Dermis blood vessel endothelial cell (primary cell): Measurements from ENCODE around the gene GRK7. TPM values are rescaled to one million over a fixed set of nuclear protein-coding genes. Genes with fewer than 3 reads are reported as not detected.
A peak's percentile ranks its signal among the peaks of the same experiment; 100 is the strongest.
"Not testable (repeated sequence)": the region's sequence is repeated elsewhere in the genome, so short reads cannot be mapped to it uniquely, and the experiment has no call there.

Source experiments
- DNase-seq: peaks from one replicate; pipeline ENCODE4 v3.0.0; 2010
- total RNA-seq: library from RNA; depleted of rRNA; stranded (reverse); fragments of >200 nt; gene quantifications from 2 replicates; pipeline ENCODE4 v1.2.3, GENCODE V29; 2014

GRK7 gene
- total RNA-seq, 1 donor from 2014 or later = not detected

DNA sequence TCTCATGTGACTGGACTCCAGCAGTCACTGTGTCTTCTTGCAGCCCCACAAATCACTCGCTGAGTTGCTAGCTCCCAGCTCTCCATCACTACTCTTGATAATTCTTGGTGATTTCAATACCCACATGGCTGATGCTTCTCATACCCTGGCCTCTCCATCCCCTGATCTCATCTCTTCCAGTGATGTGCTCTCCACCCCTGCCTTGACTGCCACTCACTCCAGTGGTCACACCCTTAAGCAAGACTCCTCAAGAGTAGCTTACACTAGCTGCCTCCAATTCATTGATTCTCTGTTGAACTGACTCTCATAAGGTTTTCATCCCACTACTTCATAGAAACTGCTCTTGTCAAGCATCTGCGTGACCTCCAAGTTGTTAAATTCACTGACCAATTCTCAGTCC, 837 bp downstream of the GRK7 start:
- DNase-seq = no peak

DNA sequence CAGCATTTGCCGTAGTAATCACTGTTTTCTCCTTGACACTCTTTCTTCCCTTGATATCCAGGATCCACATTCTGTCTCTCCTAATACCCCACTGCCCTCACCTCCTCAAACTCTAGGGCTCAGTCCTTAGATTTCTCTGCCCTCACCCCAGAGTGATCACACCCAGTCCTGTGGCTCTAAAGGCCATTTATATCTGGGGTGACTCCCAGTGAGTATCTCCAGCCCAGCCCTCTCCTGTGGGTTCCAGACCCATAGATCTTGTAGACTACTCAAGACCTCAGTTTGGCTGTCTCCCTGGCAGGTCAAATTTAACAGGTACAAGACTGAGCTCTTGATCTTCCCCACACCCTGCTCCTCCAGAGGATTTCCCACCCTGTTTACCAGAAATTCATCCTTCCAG, 1.3 kb downstream of the GRK7 start:
- no peak for DNase-seq

DNA sequence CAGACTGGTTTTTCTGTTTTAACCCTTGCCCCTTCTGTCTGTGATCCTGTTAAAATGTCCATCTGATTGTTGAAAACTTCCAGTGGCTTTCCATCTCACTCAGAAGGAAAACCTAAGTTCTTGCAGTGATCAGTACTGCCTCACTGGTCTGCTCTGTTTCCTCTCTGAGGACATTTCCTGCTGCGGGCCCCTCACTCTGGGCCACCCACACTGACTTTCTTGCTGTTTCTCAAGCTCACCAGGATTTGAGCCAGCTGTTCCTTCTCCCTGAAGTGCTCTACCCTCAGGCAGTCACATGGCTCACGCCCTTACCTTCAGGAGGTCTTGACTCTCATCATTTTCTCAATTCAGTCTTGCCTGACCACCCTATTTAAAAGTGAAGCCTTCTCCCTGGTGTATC, 1.8 kb downstream of the GRK7 start:
- DNase-seq = no peak

DNA sequence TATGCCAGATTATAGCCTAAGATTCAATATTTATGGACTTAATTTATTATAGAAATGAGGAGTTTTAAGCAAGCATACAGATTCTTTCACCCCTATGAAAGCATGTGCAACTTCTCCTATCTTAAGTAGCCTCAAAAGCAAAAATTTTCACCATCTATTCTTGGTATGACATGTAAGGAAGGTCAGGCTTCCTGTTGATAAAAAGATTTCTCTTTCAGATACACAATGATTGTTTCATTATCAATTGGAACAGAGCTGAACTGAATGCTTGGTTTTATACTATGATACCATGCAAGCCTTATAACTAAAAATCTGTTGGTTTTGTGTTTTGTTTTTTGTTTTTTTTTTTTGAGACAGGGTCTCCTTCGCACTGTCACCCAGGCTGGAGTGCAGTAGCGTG, 3.9 kb downstream of the GRK7 start:
- DNase-seq = no peak

DNA sequence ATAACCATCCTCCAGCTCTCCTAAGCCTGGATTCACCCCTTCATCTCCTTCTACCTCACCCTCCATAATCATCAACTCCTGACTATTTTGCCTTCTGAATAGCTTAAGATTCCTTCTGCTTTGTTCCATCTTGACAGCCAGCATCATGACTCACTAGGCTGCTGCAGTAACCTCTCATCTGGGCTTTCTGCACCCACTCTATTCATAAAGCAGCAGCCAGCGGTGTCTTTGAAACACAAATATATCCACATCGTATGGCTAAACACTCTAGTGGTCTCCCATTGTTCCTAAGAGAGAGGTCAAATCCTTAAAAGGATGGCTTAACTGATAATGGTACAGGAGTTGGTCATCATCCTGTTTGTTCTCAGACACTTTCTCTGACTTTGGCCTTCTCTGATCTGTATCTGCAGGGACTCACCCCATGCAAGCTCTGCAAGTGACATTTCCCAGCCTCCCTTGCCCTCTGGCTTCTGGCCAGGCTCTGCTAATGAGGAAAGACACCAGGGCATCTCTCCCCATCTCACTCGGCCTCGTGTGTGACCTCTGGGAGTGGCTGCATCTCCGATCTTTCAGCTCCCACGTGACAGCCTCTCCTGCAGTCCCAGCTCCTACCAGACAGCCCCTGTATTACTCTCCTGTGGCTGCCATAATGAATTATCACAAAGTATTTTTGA, 6.2 kb downstream of the GRK7 start:
- peak; percentile 48 for DNase-seq

DNA sequence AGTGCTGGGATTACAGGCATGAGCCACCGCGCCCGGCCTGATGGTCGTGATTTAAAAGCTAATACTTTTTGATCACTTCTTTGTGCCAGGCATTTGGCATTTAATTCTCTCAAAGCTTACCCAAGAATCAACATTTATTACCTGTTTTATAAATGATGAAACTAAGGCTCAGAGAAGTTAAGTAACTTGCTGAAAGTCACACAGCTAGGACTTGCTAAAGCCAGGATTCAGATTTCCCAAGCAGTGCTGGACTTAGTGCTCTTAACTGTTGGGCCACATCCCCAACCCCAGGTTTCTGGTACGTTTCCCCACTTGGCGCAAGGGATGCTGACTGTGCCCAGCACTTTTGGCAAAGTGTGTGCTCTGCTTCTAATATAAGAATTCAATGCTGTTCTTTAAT, 10.5 kb downstream of the GRK7 start:
- no peak for DNase-seq

DNA sequence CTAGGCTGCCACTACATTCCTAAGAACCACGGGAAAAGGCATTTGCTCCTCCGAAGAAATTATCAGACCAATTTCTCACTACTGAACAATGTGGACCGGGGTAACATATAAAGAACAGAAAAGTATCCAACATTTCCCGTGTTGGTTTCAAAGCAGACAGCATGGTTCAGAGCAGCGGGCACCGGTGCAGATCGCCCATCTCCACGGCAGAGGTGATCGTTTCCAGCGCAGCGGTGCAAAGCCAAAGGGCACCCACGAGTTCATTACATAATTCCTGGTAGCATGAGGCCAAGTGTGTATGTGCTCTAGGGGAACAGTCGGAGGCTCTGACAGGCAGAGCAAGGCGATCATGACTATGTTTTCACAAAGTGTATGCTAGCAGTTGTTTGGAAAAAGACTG, 13.2 kb downstream of the GRK7 start:
- DNase-seq = no peak

DNA sequence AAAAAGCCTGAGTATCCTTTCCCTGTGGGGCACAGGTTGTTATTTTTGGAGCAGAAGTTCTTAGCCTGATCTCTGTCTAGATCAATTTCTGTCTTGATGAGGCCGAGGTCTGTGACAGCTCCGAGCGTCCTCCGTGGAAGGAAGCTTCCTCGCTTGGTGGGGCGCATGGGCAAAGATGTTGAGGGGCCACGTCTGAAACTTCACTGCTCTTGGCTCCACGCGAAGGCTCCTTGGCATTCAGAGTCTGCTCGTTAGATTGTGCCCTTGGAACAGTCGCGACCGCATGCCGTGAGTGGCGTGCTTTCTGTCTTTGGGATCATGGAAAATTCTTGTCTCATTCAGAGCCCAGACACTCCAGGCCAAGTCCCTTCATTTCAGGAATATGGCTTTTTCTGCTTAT, 13.7 kb downstream of the GRK7 start:
- DNase-seq = no peak

DNA sequence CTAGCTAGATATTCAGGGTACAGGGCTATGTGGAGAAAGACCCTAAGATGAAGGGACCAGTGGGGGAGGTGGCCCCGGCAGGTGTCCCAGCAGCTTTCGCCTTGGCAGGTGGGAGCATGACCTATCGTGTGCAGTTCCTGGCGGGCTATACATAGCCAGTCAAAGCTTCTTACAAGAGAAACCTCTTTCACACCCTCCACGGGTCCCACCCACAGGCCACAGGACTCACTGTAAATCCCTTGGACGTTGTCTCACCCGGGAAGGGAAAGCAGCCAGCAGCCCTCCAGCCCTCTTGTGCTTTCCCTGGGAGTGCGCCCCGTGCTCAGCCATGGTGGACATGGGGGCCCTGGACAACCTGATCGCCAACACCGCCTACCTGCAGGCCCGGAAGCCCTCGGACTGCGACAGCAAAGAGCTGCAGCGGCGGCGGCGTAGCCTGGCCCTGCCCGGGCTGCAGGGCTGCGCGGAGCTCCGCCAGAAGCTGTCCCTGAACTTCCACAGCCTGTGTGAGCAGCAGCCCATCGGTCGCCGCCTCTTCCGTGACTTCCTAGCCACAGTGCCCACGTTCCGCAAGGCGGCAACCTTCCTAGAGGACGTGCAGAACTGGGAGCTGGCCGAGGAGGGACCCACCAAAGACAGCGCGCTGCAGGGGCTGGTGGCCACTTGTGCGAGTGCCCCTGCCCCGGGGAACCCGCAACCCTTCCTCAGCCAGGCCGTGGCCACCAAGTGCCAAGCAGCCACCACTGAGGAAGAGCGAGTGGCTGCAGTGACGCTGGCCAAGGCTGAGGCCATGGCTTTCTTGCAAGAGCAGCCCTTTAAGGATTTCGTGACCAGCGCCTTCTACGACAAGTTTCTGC, 15.0 kb downstream of the GRK7 start:
- no peak for DNase-seq

DNA sequence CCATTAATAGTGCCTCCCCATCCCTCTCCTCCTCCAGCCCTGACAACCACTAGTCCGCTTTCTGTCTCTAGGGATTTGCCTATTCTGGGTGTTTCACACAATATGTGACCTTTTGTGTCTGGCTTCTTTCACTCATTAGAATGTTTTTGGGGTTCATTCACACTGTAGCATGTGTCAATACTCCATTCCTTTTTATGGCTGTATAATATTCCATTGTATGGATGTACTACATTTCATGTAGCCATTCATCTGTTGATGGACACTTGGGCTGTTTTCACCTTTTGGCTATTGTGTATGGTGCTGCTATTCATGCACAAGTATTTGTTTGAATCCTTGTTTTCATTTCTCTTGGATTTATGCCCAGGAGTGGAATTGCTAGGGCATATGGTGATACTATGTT, 16.5 kb downstream of the GRK7 start:
- no peak for DNase-seq

DNA sequence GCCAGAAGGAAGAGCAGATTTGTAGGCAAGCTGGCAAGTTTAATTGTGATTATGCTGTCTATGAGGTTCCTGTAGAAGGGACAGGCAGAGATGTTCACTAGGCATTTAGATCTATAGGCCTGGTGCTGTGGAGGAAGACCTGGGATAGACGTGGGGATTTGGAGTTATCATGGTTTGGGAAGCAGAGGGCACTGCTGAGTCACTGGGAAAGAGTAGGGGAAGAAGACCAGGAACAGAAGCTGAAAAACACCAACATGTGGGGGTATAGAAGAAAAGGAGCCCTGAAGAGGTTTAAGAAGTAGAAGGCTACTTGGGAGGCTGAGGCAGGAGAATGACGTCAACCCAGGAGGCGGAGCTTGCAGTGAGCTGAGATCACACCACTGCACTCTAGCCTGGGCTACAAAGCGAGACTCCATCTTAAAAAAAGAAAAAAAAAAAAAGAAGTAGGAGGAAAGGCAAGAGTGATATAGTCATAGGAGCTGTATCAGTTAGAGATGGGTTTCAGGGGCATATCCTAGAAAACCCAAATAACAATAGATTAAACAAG, 19.3 kb downstream of the GRK7 start:
- DNase-seq = peak; percentile 61

DNA sequence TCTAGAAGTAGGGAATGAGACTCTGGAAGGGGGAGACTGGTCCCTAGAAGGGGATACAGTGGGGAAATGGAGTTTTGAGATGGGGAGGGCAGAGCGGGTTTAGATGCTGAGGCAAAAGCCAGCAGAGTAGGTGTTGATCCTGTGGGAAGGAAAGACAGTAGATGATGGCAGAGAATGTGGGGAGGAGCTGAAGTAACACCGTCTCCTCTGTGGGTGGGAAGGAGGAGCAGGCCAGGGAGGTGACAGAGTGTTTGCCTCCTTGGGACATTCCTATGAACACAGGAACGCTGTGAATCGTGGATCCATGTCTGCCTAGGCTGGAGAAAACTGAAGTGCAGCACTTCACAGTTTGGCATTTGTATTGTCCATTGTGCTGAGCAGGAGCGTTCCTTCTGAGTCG, 20.4 kb downstream of the GRK7 start:
- no peak for DNase-seq

DNA sequence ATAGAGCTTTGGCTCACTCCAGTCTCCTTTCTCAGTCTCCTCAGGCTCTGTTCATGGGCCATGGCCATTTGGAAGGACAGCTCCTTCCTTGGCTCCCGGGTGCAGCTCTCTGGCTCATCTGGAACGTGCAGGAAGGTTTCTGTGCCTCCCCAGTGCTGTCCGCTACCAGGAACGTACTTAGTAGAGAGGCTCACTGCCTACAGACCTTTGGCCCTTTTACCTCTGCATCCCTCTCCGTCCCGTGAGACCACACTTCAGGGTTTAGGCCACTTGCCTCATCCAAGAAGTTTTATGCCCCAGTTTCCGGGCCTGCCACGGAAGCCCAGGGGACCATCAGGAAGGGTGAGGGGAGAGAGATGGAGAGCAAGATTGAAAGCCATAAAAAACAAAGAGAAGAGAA, 20.9 kb downstream of the GRK7 start:
- DNase-seq = no peak

DNA sequence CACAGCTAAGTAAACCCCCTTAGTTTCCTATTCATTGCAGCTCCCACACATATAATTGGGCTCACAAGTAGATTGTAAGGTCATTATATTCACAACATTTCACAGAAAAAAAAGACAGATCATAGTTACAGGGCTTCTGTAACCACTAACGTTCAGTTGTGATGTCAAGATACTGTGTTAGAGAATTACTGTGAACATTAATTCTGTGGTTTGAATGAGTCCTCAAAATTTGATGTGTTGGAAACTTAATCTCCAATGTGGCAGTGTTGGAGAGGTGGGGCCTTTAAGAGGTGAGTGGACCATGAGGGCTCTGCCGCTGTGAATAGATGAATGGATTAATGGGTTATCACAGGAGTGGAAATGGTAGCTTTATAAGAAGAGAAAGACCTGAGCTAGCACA, 21.3 kb downstream of the GRK7 start:
- DNase-seq = no peak

DNA sequence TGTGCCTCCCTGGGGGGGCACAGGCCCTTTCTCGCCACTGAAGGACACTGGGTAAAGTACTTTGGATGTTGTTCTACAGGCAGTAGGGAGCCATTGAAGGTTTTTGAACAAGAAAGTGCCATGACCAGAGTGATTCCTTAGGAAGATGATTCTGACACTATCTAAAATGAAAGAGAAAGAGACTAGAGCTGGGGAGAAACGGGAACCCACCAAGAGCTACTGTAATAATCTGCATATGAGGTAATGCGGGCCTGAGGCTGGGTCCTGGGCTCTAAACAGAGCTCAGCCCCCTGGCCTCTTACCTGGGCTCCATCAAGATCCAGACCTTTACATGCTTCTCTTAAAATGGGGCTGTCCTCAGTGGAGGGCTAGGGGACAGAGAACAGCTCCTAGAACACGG, 24.9 kb downstream of the GRK7 start:
- DNase-seq = no peak

DNA sequence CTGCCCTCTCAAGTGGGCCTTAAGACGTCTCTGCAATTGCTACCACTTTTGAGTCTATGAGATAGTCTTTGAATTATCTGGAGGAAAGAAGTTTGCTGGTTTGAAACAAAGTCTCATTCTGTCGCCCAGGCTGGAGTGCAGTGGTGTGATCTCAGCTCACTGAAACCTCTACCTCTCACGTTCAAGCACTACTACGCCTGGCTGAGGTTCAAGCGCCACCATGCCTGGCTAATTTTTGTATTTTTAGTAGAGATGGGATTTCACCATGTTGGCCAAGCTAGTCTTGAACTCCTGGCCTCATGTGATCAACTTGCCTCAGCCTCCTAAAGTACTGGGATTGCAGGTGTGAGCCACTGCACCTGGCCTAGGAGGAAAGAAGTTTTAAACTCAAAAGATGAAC, 25.5 kb downstream of the GRK7 start:
- not testable (repeated sequence) for DNase-seq

DNA sequence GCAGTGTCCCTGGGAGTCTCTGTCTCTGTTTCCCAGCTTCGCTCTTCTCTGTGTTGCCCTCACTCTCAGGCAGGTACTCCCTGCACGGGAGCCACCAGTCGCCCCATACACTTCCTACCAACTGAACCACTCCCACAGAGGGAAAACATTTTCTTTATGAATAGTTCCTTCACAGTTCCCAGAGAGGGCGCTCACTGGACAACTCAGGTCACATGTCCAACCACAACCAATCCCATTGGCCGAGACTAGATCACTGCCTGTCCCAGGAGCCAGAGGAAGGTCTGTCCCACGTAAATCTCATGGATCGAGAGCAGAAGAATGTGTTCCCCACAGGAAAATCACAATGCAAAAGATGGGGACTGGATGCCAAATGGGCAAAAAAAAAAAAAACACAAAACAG, 26.1 kb downstream of the GRK7 start:
- DNase-seq = peak; percentile 26

DNA sequence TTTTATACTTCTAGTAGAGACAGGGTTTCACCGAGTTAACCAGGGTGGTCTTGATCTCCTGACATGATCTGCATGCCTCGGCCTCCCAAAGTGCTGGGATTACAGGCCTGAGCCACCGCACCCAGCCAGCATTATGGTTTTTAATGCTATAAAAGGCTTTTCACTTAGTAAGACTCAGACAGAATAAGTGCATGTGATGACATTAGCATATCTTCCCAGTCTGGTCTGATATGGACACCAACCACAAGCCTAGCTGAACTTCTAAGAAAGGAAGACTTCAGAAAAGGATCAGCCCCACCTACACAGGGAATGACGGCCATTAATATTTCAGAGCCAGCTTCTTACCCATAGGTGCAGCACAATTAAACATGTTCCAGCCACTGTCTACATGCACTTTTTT, 27.0 kb downstream of the GRK7 start:
- no peak for DNase-seq

DNA sequence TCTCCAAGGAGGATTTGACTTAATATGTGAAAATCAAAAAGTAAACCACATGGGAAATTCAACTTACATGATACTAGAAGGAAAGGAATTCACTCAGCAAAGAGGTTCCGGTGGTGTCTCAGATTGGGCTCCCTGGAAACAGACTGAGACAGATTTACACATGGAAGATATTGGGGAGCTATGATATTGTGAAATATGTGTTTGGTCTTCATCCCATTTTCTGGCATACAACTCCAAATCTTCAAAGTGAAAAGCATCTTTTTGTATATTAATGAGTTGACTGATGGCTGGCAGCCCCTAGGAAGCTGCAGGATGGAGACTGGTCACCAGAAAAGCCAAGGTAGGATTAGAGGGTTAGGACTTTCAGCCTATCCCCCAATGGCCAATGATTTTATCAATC, 29.3 kb downstream of the GRK7 start:
- no peak for DNase-seq

DNA sequence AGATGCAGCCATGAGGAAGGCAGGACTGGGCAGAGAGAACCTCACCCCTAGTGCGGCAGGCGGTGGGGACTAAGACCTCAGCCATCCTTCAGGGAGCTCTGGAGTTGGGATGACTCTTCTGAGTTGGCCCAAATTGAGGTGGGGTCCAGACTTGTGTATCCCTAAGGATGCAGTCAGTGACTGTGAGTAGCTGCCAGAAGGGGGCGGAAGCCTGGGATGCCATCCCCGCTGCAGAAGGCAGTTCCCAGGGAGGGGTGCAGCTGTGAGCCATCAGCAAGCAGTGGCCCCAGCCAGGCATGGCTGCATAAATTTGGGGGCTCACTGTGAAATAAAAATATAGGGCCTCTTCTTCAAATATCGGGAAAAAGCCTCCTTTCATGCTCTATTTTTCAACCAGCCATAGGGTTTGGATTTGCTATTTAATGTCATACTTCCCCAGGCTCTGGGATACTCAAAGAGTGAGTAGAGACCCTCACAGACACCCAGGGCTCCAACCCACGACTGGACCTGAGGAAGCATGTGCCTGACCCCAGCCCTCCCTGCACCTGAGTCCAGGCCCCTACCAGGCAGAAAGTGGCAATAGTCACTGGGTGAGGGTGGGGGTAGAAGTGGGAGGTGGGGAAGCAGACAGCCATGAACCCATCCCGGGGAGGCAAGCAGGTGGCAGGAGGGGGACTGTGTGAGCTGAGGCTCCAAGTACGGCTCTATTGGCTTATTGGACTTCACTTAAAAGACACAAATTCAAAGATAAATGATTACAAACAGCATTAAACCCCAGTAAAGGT, 30.5 kb downstream of the GRK7 start:
- no peak for DNase-seq

DNA sequence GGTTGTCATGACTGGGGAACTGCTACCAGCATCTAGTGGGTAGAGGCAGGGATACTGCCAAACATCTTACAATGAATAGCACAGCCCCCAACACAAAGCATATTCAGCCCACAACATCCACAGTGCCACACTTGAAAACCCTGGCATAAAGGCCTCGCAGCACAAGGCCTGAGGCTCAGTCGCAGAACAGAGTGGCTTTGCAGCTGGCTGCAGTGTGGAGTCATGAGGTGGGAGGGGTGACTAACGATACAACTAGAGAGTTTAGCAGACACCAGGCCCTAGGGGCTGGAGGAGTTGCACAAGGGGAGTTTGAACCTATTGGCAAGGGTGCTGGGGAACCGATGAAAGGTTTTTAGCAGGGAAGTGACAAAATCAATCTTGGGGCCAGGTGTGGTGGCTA, 32.1 kb downstream of the GRK7 start:
- DNase-seq = no peak

DNA sequence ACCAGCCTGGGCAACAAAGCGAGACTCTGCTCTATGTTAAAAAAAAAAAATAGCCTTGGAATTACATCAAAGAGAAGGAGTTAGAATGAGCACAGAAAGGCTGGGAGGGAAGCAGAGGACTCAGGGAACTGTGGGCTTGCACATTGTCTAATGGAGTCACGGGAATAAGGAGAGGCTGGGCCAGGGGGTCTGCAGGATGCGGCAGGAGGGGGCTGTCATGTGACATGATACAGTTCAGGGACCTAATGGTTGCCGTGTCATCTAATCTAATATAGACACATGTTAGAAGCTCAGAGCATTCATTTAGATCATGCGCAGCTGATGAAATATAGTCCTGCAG, 32.5 kb downstream of the GRK7 start:
- no peak for DNase-seq

DNA sequence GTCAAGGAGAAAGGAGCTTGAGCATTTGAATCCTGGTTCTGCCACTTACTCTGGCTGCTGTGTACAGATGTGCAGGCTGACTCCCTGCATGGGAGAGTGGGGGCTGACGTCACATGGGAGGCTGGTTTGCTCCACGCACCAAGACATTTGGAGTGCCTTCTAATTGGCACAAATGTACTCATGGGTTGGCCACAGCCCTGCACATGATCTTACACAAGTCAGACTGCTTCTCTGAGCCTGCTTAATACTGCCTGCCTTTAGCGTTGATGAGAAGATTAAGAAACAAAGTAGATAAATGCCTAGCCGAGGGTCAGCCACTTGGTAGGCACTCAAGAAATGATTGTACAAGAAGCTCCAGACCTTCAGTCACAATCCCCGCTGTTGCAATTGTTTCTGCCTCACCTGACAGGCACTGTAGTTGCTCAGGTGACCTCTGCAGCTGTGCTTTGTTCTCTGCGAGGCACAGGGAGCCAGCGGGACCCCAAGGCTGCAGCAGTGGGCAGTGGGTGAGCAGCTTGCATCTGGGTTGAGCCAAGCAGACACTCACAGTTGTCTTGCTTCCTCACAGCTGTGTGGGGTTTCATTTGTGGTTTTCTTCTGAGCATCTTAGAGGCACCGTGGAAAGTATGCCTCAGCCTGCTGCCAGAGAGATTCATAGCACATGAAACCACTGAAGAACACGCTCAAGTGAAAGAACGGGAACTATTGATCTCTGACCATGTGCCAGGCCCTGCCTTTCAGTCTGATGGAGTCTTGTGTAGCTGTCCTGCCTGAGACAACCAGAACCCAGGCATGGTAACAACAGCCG, 33.1 kb downstream of the GRK7 start:
- DNase-seq = peak; percentile 13
